Astrocyte (in vitro differentiated cells and primary cell): ENCODE results near the gene SEC24D. TPM values are rescaled to one million over a fixed set of nuclear protein-coding genes. Genes with fewer than 3 reads are reported as not detected.

ENCODE experiments used
- DNase-seq: peaks from one replicate; pipeline ENCODE4 v3.0.0-alpha.2; 2010; ENCODE audit warnings: low read depth
- FAIRE-seq: peaks from 2 replicates; lab custom pipeline; 2011; peaks lifted over from hg19 to GRCh38; lab: Jason Lieb, UNC
- H2AFZ ChIP-seq: 2 replicates; pipeline ENCODE4 v1.6.0; 2012; ENCODE audit warnings: low read depth, low read length, inconsistent platforms
- H3K27ac ChIP-seq: 2 replicates; pipeline ENCODE4 v1.5.1; 2011; ENCODE audit warnings: low read depth, low read length, inconsistent platforms
- H3K27me3 ChIP-seq: 2 replicates; pipeline ENCODE4 v1.6.0; 2011; ENCODE audit warnings: low read length, inconsistent platforms; ENCODE audit not compliant: insufficient read depth
- H3K36me3 ChIP-seq: 2 replicates; pipeline ENCODE4 v1.5.1; 2011; ENCODE audit warnings: low read length, inconsistent platforms; ENCODE audit not compliant: insufficient read depth
- H3K4me1 ChIP-seq: 2 replicates; pipeline ENCODE4 v1.5.1; 2011; ENCODE audit warnings: low read length, inconsistent platforms; ENCODE audit not compliant: insufficient read depth
- H3K4me2 ChIP-seq: 2 replicates; pipeline ENCODE4 v1.6.0; 2012; ENCODE audit warnings: low read length, inconsistent platforms
- H3K4me3 ChIP-seq: 2 replicates; pipeline ENCODE4 v1.5.1; 2011; ENCODE audit warnings: low read depth, mild to moderate bottlenecking, low read length, inconsistent platforms; ENCODE audit not compliant: insufficient read depth
- H3K79me2 ChIP-seq: 2 replicates; pipeline ENCODE4 v1.6.0; 2012; ENCODE audit warnings: mild to moderate bottlenecking, low read length, inconsistent platforms; ENCODE audit not compliant: insufficient read depth
- H3K9ac ChIP-seq: 2 replicates; pipeline ENCODE4 v1.6.0; 2012; ENCODE audit warnings: mild to moderate bottlenecking, low read length, inconsistent platforms
- H3K9me3 ChIP-seq: 2 replicates; pipeline ENCODE4 v1.5.1; 2012; ENCODE audit warnings: low read depth, mild to moderate bottlenecking, low read length, inconsistent platforms; ENCODE audit not compliant: insufficient read depth
- H4K20me1 ChIP-seq: 2 replicates; pipeline ENCODE4 v1.6.0; 2012; ENCODE audit warnings: low read length, inconsistent platforms; ENCODE audit not compliant: insufficient read depth
- H3K27ac Mint-ChIP-seq: one replicate; pipeline ENCODE4 v1.8.0; 2021; ENCODE audit warnings: mild to moderate bottlenecking, mixed read lengths; ENCODE audit not compliant: unreplicated experiment
- H3K27me3 Mint-ChIP-seq: one replicate; pipeline ENCODE4 v1.8.0; 2021; ENCODE audit warnings: low read depth, mixed read lengths; ENCODE audit not compliant: unreplicated experiment
- H3K36me3 Mint-ChIP-seq: one replicate; pipeline ENCODE4 v1.8.0; 2021; ENCODE audit warnings: low read depth, mixed read lengths; ENCODE audit not compliant: unreplicated experiment
- H3K4me1 Mint-ChIP-seq: one replicate; pipeline ENCODE4 v1.8.0; 2021; ENCODE audit warnings: low read depth, mixed read lengths; ENCODE audit not compliant: unreplicated experiment
- H3K4me3 Mint-ChIP-seq: one replicate; pipeline ENCODE4 v1.8.0; 2021; ENCODE audit warnings: mild to moderate bottlenecking, moderate library complexity, mixed read lengths; ENCODE audit not compliant: unreplicated experiment
- H3K9me3 Mint-ChIP-seq: one replicate; pipeline ENCODE4 v1.8.0; 2021; ENCODE audit warnings: mild to moderate bottlenecking, mixed read lengths; ENCODE audit not compliant: unreplicated experiment
- CTCF ChIP-seq: IDR thresholded peaks from 2 replicates; pipeline ENCODE4 v1.5.1; 2011; ENCODE audit warnings: low read depth, mild to moderate bottlenecking, inconsistent platforms, low read length, moderate library complexity; ENCODE audit not compliant: insufficient read depth
- EZH2 ChIP-seq: IDR thresholded peaks from 2 replicates; pipeline ENCODE4 v1.6.1; 2012; ENCODE audit warnings: mild to moderate bottlenecking, low read length, inconsistent platforms; ENCODE audit not compliant: insufficient read depth
- total RNA-seq: library from RNA; stranded (reverse); gene quantifications from 2 replicates; pipeline ENCODE4 v1.2.1, GENCODE V29; 2021

The SEC24D gene
- total RNA-seq, 1 donor from 2014 or later, result 187 TPM

DNA sequence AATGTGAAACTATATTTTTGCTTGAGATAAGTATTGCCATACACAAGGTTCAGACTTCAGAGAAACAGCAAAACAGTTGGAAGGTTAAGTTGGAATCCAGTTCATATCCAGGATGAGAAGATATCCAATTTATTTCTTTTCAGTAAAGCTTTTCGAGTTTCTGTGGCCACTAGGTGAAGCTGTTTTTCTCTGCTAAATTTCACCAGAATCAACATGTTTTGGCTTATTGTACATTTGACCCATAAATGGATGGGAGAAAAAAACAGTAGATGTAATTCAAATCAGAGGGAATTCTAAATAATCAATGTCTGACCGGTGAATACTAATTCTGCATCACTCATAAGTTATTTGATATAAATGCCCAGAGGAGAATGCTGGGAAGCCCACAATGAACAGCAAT, 159.8 kb downstream of the SEC24D start:
- H3K27me3 ChIP-seq, result no peaks in the 10 kb centered on the region
- H4K20me1 ChIP-seq, result no peaks in the 10 kb centered on the region
- H3K79me2 ChIP-seq, result no peaks in the 10 kb centered on the region
- TF ChIP-seq CTCF (no peak), EZH2 (no peak)
- H3K4me1 Mint-ChIP-seq, result no peaks in the 10 kb centered on the region
- no peak overlapping the region for H3K4me3 ChIP-seq
- no peak overlapping the region for H3K27ac Mint-ChIP-seq
- no peaks in the 10 kb centered on the region for H3K4me1 ChIP-seq
- H3K4me2 ChIP-seq, result no peak overlapping the region
- no peaks in the 10 kb centered on the region for H3K9me3 ChIP-seq
- H3K9me3 Mint-ChIP-seq, result no peaks in the 10 kb centered on the region
- H2AFZ ChIP-seq, result no peak overlapping the region
- no peak overlapping the region for H3K4me3 Mint-ChIP-seq
- no peaks in the 10 kb centered on the region for H3K36me3 Mint-ChIP-seq
- no peaks in the 10 kb centered on the region for H3K27me3 Mint-ChIP-seq
- H3K36me3 ChIP-seq, result no peaks in the 10 kb centered on the region
- DNase-seq (no peak), FAIRE-seq (no peak)
- H3K9ac ChIP-seq, result no peak overlapping the region
- H3K27ac ChIP-seq, result no peak overlapping the region

Other genes starting within 250 kb of the SEC24D start
- 32.9 and 35.2 TPM in 2 replicates for gene METTL14, start 150.7 kb downstream of the SEC24D start, total RNA-seq
- gene SYNPO2, start 52.7 kb upstream of the SEC24D start, total RNA-seq, result 4.2 and 4.7 TPM in 2 replicates